Mammary epithelial cell (primary cell): Measurements from ENCODE around the gene RAD52.

Experiments
- CTCF ChIP-seq, 2 donors: IDR thresholded peaks in 1 of 2; conservative IDR thresholded peaks in 1 of 2; 2 replicates each; pipeline ENCODE4 v1.5.1; 2011 to 2012; ENCODE audit warnings: inconsistent platforms in 2 of 2, low read length in 2 of 2, mild to moderate bottlenecking in 2 of 2, control low read depth in 1 of 2, low read depth in 1 of 2; ENCODE audit not compliant: insufficient read depth in 1 of 2; ENCODE audit errors: extremely low read depth in 1 of 2
- EZH2 ChIP-seq: IDR thresholded peaks from 2 replicates; pipeline ENCODE4 v1.6.1; 2012; ENCODE audit warnings: low read length, inconsistent platforms, borderline replicate concordance

- TF ChIP-seq CTCF (conservative IDR thresholded peaks at IDR 0.05 in 1 of 2, IDR thresholded peaks at IDR 0.05 in 1 of 2; ENCODE audit: extremely low read depth in 1 of 2, insufficient read depth in 1 of 2, low read depth in 1 of 2, low read length in 2 of 2) (no peak), EZH2 (no peak)
Observed at GRCh38 chr12:863285-863684, 86.2 kb downstream of the RAD52 start.
